Liver (tissue), 9 donors: ENCODE data around the gene PEX14. TPM values are rescaled to one million over a fixed set of nuclear protein-coding genes. Genes with fewer than 3 reads are reported as not detected.

Source experiments
- DNase-seq: peaks from one replicate; pipeline ENCODE4 v3.0.0-alpha.2; 2017; ENCODE audit warnings: low spot score
- H3K27ac ChIP-seq, 2 donors: one replicate each; pipeline ENCODE4 v1.7.0; 2013; ENCODE audit warnings: inconsistent platforms in 2 of 2, low read length in 2 of 2, control low read depth in 1 of 2, low read depth in 1 of 2, mild to moderate bottlenecking in 1 of 2
- H3K27me3 ChIP-seq, 4 donors: one replicate each; pipeline versions ENCODE4 v1.6.1 to v1.7.0; 2013; ENCODE audit warnings: low read length in 3 of 4, inconsistent platforms in 1 of 4, mild to moderate bottlenecking in 1 of 4, moderate library complexity in 1 of 4; ENCODE audit not compliant: control insufficient read depth in 4 of 4, insufficient read depth in 4 of 4
- H3K36me3 ChIP-seq, 4 donors: one replicate each; pipeline versions ENCODE4 v1.6.1 to v1.7.0; 2013; ENCODE audit warnings: low read length in 3 of 4, mild to moderate bottlenecking in 3 of 4, low read depth in 1 of 4, moderate library complexity in 1 of 4; ENCODE audit not compliant: control insufficient read depth in 4 of 4, insufficient read depth in 3 of 4
- H3K4me1 ChIP-seq, 4 donors: one replicate each; pipeline versions ENCODE4 v1.6.1 to v1.7.0; 2013; ENCODE audit warnings: low read length in 3 of 4, mild to moderate bottlenecking in 3 of 4, moderate library complexity in 1 of 4; ENCODE audit not compliant: control insufficient read depth in 4 of 4, insufficient read depth in 4 of 4
- H3K4me3 ChIP-seq, 3 donors: one replicate each; pipeline versions ENCODE4 v1.6.1 to v1.7.0; 2013; ENCODE audit warnings: low read length in 3 of 3, control low read depth in 1 of 3, low read depth in 1 of 3, mild to moderate bottlenecking in 1 of 3
- H3K9ac ChIP-seq, 2 donors: one replicate each; pipeline ENCODE4 v1.7.0; 2013; ENCODE audit warnings: low read length in 2 of 2, mild to moderate bottlenecking in 2 of 2, moderate library complexity in 2 of 2, control low read depth in 1 of 2, low read depth in 1 of 2
- H3K9me3 ChIP-seq, 4 donors: one replicate each; pipeline versions ENCODE4 v1.6.1 to v1.7.0; 2013; ENCODE audit warnings: low read length in 3 of 4; ENCODE audit not compliant: control insufficient read depth in 4 of 4
- EGR1 ChIP-seq, 2 donors: IDR thresholded peaks; 2 replicates each; pipeline ENCODE4 v1.6.1; 2016 to 2018; ENCODE audit warnings: antibody characterized with exemption in 2 of 2, low read depth in 2 of 2
- FOXA1 ChIP-seq: IDR thresholded peaks from 2 replicates; pipeline ENCODE4 v1.6.1; 2016; ENCODE audit warnings: antibody characterized with exemption
- FOXA2 ChIP-seq: IDR thresholded peaks from 2 replicates; pipeline ENCODE4 v1.6.1; 2016; ENCODE audit warnings: antibody characterized with exemption
- HNF4G ChIP-seq: IDR thresholded peaks from 2 replicates; pipeline ENCODE4 v1.6.1; 2016; ENCODE audit warnings: antibody characterized with exemption
- JUND ChIP-seq, 2 donors: IDR thresholded peaks; 2 replicates each; pipeline ENCODE4 v1.6.1; 2016; ENCODE audit warnings: antibody characterized with exemption in 2 of 2
- NR2F2 ChIP-seq: IDR thresholded peaks from 2 replicates; pipeline ENCODE4 v1.6.1; 2016; ENCODE audit warnings: antibody characterized with exemption
- RXRA ChIP-seq, 2 donors: IDR thresholded peaks; 2 replicates each; pipeline ENCODE4 v1.6.1; 2017 to 2018; ENCODE audit warnings: antibody characterized with exemption in 2 of 2, mild to moderate bottlenecking in 1 of 2
- SP1 ChIP-seq: IDR thresholded peaks from 2 replicates; pipeline ENCODE4 v1.6.1; 2018; ENCODE audit warnings: antibody characterized with exemption, mild to moderate bottlenecking
- TAF1 ChIP-seq: conservative IDR thresholded peaks from 2 replicates; pipeline ENCODE4 v1.6.1; 2016; ENCODE audit warnings: antibody characterized with exemption, mild to moderate bottlenecking
- YY1 ChIP-seq: IDR thresholded peaks from 2 replicates; pipeline ENCODE4 v1.6.1; 2016; ENCODE audit warnings: antibody characterized with exemption, mild to moderate bottlenecking
- WGBS: extraction: QIAGEN DNeasy Blood & Tissue Kit; methylation state at CpG from one replicate; pipeline ENCODE4 v1.1.7; 2013; 5-methylcytosine and 5-hydroxymethylcytosine counted together
- polyA plus RNA-seq, 2 donors: library from polyadenylated mRNA; stranded (reverse) in 1 of 2; unstranded in 1 of 2; fragments of 200-250 nt in 1 of 2; fragments of >200 nt in 1 of 2; fragmentation: Nextera tagmentation in 1 of 2; extraction: Ambion mirVana in 1 of 2; gene quantifications; one replicate each; pipeline versions ENCODE4 v1.2.1 to v1.2.3, GENCODE V29; 2013 to 2015
- total RNA-seq, 2 donors: library from RNA; depleted of rRNA; stranded (reverse); fragments of >200 nt; gene quantifications; one replicate each; pipeline ENCODE4 v1.2.3, GENCODE V29; 2014
- TF ChIP-seq, protein P1 (sequence below): IDR thresholded peaks from 2 replicates; pipeline ENCODE4 v1.6.1; 2016; ENCODE audit warnings: antibody characterized with exemption
- TF ChIP-seq, protein P2 (sequence below): IDR thresholded peaks from 2 replicates; pipeline ENCODE4 v1.6.1; 2016; ENCODE audit warnings: antibody characterized with exemption, mild to moderate bottlenecking
- TF ChIP-seq, protein P3 (sequence below): IDR thresholded peaks from 2 replicates; pipeline ENCODE4 v1.6.1; 2016; ENCODE audit warnings: antibody characterized with exemption
- donor health status: healthy.
- donor health status: healthy.
- donor health status: healthy.
- donor health status: healthy.
- donor health status: healthy.

PEX14 gene
- total and polyA plus RNA-seq, 4 donors, result 7.1 to 16.1 (median 11.7) TPM

DNA sequence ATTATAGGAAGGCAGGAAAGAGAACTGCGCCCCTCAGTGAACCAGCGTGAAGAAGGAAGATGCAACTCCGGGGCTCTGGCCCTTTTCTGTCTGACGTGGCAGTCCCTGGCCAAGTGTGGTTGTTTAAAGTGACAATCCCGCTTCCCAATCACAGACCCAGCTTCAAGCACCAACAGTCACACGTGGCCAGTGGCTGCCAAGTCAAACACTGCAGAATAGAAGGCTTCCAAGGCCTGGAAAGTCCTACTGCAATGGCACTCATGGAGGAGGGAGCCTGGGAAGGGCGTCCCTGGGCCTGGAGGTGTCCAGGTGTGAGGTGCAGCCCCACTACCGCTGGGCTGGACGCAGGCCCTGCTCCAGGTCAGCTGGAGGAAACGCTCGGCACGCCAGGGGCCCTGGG, 177.9 kb downstream of the PEX14 start:
- WGBS, result 85% methylated on average over 12 of the region's 12 CpGs
- no peak overlapping the region for H3K9ac ChIP-seq
- H3K36me3 ChIP-seq, result peaks cover 0 to 11% (median 0%) of the 10 kb centered on the region in 4 donors
- no peaks in the 10 kb centered on the region for H3K9me3 ChIP-seq
- no peak for DNase-seq
- no peak overlapping the region for H3K4me3 ChIP-seq
- H3K4me1 ChIP-seq, result peaks cover 0 to 5% (median 0%) of the 10 kb centered on the region in 4 donors
- H3K27me3 ChIP-seq, result no peaks in the 10 kb centered on the region
- TF ChIP-seq EGR1 (IDR thresholded peaks at IDR 0.05; ENCODE audit: low read depth in 2 of 2) (no peak), NR2F2 (no peak), HNF4G (no peak), YY1 (no peak), TAF1 (no peak), FOXA1 (no peak), RXRA (IDR thresholded peaks at IDR 0.05) (no peak), FOXA2 (no peak), JUND (IDR thresholded peaks at IDR 0.05) (no peak), SP1 (no peak)
- TF ChIP-seq, protein P1, sequence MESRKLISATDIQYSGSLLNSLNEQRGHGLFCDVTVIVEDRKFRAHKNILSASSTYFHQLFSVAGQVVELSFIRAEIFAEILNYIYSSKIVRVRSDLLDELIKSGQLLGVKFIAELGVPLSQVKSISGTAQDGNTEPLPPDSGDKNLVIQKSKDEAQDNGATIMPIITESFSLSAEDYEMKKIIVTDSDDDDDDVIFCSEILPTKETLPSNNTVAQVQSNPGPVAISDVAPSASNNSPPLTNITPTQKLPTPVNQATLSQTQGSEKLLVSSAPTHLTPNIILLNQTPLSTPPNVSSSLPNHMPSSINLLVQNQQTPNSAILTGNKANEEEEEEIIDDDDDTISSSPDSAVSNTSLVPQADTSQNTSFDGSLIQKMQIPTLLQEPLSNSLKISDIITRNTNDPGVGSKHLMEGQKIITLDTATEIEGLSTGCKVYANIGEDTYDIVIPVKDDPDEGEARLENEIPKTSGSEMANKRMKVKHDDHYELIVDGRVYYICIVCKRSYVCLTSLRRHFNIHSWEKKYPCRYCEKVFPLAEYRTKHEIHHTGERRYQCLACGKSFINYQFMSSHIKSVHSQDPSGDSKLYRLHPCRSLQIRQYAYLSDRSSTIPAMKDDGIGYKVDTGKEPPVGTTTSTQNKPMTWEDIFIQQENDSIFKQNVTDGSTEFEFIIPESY, result no peak
- TF ChIP-seq, protein P2, sequence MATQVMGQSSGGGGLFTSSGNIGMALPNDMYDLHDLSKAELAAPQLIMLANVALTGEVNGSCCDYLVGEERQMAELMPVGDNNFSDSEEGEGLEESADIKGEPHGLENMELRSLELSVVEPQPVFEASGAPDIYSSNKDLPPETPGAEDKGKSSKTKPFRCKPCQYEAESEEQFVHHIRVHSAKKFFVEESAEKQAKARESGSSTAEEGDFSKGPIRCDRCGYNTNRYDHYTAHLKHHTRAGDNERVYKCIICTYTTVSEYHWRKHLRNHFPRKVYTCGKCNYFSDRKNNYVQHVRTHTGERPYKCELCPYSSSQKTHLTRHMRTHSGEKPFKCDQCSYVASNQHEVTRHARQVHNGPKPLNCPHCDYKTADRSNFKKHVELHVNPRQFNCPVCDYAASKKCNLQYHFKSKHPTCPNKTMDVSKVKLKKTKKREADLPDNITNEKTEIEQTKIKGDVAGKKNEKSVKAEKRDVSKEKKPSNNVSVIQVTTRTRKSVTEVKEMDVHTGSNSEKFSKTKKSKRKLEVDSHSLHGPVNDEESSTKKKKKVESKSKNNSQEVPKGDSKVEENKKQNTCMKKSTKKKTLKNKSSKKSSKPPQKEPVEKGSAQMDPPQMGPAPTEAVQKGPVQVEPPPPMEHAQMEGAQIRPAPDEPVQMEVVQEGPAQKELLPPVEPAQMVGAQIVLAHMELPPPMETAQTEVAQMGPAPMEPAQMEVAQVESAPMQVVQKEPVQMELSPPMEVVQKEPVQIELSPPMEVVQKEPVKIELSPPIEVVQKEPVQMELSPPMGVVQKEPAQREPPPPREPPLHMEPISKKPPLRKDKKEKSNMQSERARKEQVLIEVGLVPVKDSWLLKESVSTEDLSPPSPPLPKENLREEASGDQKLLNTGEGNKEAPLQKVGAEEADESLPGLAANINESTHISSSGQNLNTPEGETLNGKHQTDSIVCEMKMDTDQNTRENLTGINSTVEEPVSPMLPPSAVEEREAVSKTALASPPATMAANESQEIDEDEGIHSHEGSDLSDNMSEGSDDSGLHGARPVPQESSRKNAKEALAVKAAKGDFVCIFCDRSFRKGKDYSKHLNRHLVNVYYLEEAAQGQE, result no peak
- TF ChIP-seq, protein P3, sequence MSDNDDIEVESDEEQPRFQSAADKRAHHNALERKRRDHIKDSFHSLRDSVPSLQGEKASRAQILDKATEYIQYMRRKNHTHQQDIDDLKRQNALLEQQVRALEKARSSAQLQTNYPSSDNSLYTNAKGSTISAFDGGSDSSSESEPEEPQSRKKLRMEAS, result no peak
- H3K27ac ChIP-seq, result no peak overlapping the region

DNA sequence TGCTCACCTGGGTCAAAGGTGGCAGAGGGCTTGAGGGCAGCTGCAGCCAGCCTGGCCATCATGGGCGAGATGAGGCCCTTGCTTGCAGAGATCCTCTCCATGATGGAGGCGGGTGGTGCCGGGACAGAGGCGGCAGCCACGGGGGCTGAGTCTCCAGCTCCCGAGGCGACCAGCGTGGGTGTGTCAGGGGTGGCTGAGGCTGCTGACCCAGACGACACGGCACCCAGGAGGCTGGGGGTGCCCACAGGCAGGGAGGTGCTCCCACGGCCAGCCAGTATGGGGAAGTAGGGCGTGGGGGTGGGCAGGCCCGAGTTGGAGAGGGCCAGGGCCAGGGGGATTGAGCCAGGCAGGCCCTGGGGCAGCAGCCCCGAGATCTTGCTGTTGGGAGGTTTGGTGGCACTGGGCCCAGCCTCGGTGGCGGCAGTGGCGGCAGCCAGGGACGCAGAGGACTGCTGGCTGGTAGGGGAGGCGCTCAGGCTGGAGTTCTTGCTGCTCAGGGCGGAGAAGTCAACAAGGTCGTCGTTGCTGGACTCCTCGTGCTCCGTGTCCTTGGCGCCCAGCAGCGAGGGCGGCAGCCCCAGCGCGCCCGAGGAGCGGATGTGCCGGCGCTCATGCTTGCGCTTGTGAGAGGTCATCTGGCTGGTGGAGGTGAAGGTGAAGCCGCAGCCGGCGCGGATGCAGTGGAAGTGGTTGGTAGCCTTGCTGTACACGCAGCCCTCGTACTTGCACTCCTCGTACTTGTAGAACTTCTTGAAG, 178.8 kb downstream of the PEX14 start:
- 95% methylated on average over 41 of the region's 41 CpGs for WGBS
- no peaks in the 10 kb centered on the region for H3K9me3 ChIP-seq
- peaks cover 0 to 5% (median 0%) of the 10 kb centered on the region in 4 donors for H3K4me1 ChIP-seq
- H3K9ac ChIP-seq, result no peak overlapping the region
- no peak for TF ChIP-seq YY1
- TF ChIP-seq, protein P1, result no peak
- TF ChIP-seq EGR1 (IDR thresholded peaks at IDR 0.05; ENCODE audit: low read depth in 2 of 2), result no peak
- TF ChIP-seq TAF1, result no peak
- TF ChIP-seq SP1, result no peak
- TF ChIP-seq JUND (IDR thresholded peaks at IDR 0.05), result no peak
- TF ChIP-seq NR2F2, result no peak
- no peak for TF ChIP-seq FOXA2
- no peak for TF ChIP-seq FOXA1
- TF ChIP-seq, protein P3, result no peak
- TF ChIP-seq HNF4G, result no peak
- no peak for DNase-seq
- H3K27ac ChIP-seq, result no peak overlapping the region
- H3K27me3 ChIP-seq, result no peaks in the 10 kb centered on the region
- H3K4me3 ChIP-seq, result no peak overlapping the region
- H3K36me3 ChIP-seq, result peaks cover 0 to 11% (median 0%) of the 10 kb centered on the region in 4 donors
